ENCODE data around the gene SLC29A3.
"Not testable (repeated sequence)": the region's sequence is repeated elsewhere in the genome, so short reads cannot be mapped to it uniquely, and the experiment has no call there.

Gene SLC29A3

DNA sequence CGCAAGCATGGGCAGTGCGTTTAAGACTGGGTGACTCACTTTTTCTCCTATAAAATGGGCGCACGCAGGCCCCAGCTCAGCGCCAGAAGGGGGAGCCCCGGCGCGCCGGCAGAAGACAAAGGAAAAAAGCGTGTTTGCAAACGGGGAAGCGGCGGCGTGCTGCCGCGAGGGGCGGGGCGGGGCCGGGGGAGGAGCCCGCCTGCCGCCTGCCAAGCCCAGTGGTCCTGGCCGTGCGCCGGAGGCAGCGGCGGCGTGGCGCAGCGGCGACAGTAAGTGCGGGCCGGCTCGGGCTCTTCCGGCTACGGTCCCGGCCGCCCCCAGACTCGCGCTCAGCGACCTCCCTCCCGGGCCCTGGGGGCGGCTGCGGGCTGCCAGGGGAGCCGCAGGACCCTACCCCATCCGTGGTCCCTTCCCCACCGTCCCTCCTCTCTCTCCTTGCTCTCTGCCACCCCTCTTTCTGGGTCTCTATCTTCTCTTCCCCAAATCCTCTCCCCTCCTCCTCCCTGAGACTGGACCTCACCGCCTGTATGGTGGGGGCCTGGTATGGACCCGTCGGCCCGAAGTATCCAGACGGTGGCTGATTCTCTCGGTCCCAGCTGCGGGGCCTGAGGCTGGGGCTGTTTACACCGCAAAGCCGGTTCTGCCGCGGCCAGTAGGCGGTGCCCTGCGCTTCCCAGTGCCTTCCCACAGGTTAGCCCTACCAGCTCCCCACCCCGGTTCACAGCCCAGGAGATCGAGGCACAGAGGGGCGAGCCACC is at the start of gene SLC29A3:
Gene SLC29A3, plus strand, starts transcription at position 218 of the 758 bp plus-strand sequence. Its CDS starts 51 bp downstream, at position 269.
- peak; percentile 92 for DNase-seq

DNA sequence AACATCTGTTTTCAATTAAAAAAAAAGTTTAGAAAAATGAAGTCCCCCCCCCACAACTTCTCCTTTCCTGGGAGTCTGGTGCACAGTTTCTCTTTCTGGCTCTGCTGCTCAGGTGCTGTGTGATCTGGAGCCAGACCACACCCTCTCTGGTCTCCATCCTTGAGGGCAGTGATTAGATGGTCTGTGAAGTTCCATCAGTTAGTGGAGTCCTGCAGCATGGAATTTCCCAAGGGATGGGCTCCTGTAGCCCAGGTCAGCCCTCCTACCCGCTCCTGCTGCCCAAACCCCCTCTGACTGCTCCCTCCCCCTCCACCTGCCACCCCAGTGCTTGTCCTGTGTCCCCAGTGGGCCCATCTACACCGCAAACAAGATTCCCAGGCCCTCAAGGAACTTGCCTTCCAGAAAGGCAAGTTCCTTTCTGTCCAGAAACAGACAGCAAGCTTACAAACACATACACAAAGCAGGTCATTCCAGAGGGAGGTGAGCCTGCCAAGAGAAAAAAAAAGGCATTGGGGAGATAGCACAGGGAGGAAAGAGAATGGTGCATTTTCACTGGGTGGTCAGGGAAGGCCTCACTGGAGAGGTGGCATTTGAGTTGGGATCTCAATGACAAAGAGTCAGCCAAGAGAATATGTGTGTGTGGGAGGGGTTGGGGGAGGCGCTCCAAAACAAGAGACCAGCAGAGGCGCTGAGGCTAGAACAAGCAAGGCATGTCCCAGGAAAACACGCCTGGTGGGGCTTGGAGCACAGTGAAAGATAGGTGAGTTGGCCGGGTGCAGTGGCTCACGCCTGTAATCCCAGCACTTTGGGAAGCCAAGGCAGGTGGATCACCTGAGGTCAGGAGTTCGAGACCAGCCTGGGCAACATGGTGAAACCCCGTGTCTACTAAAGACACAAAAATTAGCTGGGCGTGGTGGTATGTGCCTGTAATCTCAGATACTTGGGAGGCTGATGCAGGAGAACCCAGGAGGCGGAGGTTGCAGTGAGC is 49.5 kb upstream of the SLC29A3 start:
- no peak for DNase-seq

DNA sequence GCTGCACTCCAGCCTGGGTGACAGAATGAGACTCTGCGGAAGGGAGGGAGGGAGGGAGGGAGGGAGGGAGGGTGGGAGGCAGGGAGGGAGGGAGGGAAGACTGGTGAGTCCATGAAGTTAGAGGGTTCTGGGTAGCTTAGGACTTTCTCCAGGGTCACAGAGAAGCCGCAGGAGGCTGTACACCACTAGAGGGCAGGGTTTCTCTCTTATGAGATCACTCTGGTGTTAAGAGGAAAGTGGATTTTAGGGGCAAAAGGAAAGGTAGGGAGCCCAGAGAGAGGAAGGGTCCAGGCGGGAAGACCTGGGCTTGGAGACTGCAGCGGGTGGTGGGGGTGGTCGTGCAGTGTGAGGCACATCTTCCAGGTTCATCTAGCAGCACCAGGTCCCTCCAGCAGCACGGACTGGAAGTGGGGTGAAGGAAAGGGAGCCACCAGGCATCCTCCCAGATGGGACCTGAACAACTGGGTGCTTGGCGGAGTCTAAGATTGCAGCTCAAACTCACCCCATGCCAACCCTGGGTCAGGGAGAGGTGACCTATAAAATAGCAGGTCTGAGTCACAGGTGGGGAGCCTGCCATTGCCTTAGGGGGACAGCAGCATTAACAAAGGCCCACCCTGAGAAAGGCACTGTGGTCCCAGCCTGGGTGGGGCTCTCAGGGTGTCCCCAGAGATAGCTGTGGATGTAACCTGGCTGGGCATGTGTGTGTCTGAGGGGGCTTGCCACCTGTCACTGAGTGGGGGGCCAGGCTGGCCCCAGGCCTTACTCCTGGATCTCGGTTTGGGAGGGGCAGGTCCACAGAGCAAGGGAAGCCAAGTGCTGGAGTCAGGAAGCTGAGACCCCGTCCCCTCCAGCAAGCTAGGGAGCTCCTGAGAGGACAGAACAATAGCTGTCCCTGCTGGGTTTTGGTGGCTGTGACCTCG is 48.5 kb upstream of the SLC29A3 start:
- peak; percentile 52 for DNase-seq

DNA sequence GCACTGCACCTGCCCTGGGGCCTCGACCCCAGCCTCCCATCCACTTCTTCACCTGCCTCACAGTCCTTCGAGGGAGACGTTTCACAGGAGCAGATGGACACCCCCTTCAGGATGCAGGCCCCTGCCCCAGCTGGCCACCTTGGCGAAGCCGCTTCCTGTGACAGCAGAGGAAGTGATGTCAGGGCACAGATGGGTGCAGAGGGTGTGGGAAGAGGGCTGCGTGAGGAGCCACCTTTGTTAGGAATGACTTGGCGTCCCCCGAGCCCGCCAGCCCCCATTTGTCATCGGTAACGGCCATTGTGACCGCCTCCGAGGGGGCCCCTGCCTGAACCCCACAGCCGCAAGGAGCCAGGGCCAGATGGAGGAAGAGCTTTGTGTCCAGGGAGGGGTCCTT is 47.4 kb upstream of the SLC29A3 start:
- no peak for DNase-seq

DNA sequence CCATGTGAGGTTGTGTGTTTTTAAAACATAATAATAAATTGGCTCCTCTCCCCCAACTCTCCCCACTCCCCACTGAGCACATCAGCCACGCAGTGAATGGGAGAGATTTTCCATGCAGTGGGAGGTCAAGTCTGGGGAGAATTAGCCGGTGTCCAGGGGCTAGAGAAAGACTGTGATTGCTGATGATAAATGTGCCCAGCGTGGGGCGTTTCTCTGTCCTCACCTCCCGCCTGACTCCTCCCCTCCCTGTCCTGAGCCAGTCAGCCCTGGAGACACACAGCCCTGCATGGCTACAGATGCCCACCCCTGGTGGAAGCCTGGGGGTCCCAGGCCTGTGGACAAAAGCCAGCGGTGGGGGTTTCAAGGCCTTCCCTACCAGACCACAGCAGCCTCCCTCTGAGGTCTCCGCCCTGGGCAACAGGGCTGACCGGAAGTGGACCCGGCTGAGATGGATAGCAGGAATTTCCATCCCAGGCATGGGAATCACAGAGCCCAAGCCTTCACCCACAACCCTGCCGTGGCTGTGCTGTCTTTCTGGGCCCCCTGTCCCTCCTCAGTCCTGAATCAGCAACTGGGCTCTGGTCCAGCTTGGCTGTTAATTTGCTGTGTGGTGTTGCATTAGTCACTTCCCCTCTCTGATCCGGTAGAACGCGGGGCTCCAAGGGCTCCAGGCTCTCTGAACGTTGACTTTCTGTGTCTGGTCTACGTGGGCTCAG is 46.8 kb upstream of the SLC29A3 start:
- DNase-seq, result no peak

DNA sequence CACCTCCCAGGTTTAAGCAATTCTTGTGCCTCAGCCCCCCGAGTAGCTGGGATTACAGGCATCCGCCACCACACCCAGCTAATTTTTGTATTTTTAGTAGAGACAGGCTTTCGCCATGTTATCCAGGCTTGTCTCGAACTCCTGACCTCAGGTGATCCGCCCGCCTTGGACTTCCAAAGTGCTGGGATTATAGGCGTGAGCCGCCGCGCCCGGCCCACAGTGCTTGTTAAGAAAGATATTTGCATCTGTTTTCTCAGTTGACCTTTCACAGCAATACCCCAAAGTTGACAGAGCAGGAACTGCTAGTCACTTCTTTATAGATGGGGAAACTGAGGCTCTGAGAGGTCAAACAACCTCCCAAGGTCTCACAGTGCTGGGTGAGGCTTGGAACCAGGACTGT is 46.1 kb upstream of the SLC29A3 start:
- not testable (repeated sequence) for DNase-seq

DNA sequence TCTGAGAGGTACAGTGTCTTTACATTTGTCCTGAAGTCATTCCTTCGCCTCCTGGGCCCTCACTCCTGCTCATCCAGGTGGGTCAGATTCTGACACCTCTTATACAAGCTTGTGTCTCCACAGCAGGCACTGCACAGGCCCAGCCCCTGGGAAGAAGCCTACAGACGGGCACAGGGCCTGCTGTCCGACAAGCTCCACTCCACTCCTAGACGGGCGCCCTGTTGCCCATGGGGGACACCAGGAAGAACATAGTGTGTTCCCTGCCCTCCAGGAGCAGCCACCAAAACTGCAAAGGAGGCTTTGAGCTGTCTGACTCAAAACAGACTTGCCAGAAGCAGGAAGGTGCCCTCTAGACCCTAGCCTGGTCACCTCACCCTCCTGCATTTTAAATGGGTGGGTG is 45.6 kb upstream of the SLC29A3 start:
- DNase-seq, result no peak

DNA sequence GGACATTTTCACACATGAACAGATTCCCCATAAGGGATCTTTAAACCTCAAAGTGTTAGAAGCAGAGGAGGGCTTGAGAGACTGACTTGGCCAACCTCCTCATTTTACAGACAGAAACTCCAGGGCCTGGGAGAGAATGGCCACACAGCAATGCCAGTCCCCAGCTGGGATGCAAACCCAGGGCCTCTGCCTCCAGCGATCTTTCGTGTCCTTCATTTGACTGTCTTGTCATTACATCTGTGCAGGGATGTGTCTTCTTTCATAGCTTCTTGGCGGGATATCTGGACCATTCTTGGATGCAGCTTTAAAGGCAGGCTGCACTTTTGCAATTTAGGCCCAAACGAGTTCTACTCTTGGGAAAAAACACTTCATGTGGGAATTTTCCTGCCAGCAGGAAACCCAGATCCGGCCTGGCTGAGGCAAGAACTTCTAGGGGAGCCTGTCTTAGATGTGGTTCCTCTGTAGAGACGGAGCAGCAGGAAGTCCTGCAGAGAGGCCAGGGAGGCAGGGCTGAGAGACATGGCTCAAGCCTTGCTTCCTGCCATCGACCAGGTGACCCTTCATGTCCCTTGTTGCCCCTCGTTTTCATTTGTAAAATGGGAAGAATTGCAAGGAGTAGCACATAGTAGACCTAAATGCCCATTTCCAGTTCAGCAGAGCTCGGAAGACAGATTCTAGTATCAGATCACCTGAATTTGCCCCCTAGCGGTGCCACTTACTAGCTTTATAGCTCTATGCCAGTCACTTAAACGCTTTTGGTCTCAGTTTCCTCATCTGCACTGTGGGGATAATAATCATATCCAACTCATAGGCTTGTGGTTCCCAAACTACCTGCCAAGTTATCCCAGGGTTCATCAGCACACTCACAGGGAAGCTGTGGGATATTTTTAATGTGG is 43.9 kb upstream of the SLC29A3 start:
- DNase-seq, result no peak

DNA sequence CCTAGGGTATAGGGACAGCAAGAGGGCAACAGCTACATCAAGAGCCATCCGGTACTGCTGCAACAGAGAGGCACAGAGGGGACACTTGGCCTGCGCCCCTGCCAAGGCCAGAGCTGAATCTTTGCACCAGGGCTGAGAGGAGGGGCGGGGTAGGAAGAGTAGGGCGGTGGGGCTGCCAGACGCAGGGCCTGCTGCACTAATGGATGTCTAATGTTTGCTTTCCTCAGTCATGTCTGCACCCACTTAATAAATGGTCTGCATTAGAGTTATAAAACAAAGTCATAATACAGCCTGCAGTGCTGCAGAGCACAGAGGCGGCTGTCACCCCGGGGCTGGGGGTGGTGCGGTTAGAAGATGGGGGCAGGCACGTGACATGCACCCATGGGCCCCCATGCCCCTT is 42.2 kb upstream of the SLC29A3 start:
- no peak for DNase-seq

DNA sequence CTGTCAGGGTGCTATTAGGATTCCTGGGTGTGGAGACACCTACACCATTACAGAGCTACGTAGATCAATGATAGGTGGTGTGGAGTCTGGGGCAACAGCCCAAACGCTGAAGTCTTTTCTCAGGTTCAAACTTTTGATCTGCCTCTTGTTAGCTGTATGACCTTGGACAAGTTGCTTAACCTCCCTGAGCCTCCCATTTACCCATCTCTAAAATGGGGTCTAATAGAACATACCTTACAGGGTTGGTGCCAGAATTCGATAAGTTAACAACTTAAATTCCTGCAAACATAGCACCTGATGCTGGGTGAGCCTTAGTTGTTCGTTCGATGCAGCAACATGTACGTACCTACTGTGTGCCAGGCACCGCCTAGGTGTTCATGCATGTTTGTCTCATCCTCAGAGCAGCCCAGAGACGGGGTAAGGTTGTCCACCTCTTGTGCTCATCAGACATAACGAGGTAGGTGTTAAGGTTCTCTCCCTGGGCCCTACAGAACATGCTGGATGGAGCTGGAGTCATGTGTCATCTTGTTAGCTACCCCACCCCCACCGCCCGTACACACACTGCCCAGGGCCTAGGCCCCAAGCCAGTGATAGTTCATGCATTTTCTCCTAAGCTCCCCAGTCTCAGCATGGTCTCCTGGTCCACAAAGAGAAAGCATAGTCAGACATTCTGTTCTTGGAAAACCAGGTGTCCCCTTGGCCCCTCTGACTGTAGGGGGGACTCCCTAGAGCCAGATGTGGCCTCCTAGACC is 41.0 kb upstream of the SLC29A3 start:
- DNase-seq, result no peak

DNA sequence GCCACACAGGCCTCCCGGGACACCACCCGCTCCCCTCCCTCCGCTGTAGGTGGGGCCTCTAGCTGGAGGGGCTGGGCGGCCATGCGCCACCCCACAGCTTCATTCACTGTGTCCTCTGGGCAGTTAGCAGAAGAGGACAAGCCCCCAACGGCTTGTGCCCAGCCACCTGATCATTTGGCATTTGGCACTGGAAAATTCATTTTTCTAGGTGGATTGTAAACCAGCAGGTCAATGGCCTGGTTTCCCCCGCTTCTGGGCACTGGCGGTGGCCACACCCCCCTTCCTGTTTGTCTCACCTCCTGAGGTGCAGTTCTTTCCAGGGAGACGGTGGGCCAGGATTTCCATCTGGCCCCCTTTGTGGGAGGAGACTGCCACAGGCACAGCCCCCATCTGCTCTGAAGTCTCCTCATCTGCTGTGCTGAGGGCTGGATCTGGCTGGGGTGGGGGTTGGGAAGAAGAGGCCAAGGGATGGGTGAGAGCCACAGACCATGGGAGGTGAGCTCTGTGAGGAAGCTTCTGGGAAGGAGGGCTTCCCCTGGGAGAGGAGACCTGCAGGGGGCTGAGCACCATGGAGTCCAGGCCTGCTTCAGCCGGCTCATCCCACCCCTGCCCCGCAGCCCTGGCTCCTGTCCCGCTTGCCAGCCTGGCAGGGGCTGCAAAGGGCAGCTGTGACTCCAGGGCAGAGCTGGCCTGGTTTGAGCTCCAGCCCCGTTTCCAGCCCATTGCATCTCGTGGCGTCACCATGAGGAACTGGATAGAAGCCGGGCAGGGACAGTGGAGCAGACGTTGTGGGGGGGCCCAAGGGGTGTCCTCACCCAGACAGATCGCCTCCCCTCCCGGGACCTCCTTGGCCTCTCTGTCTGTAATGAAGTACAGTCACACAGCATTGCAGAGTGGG is 40.1 kb upstream of the SLC29A3 start:
- no peak for DNase-seq

DNA sequence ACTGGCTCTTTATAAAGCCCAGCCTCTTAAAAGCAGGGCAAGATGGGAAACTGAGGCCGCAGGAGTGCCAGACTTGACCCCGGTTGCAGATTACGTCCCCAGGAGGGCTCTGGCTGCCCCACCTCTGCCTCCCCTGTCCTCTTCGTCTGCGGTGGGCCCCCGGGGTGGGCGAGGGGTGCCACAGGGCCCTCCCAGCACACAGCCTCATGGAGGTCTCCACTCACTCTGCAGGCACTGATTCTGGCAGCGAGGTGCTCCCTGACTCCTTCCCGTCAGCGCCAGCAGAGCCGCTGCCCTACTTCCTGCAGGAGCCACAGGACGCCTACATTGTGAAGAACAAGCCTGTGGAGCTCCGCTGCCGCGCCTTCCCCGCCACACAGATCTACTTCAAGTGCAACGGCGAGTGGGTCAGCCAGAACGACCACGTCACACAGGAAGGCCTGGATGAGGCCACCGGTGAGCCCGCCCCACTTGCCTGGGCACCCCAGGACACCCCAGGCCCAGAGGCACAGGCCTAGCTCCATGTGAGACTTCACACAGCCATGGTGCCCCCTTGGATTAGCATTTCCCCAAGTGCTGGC is 39.4 kb upstream of the SLC29A3 start:
- DNase-seq, result no peak

DNA sequence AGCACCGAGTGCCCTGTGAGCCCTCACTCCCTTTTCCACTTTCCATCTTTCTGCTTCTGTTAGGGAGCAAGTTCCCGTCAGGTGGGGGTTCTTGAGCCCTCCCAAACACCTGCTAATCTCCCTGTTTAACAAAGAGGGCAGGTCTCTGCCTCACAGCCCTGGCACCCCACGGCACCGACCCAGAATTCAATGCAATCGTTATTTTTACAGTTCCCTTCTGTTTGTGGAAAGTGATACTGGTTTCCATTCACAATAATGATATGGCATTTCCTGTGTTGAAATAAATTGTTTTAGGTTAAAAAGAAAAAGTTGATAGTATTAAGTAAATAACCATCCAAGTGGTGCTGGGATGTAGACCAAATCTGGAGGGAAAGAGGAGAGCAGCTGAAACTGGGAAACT is 38.8 kb upstream of the SLC29A3 start:
- DNase-seq, result no peak

DNA sequence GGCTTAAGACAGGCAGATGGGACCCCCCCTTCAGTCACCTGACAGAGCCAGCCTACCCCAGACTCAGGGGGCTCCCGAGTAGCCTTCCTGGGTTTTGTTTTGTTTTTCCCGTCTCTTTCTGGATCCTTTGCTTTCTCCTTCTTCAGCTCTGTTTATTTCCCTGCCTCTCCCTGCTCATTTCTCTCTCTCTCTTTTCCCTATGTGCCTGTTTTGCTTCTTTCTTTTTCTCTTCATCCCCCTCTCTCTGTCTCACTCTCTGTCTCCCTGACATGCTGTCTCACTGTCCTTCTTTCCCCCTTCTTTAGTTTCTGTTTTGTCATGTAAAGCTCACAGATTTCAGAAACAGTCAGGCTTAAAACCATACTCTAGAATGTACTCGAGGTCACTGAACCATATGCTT is 38.2 kb upstream of the SLC29A3 start:
- no peak for DNase-seq

DNA sequence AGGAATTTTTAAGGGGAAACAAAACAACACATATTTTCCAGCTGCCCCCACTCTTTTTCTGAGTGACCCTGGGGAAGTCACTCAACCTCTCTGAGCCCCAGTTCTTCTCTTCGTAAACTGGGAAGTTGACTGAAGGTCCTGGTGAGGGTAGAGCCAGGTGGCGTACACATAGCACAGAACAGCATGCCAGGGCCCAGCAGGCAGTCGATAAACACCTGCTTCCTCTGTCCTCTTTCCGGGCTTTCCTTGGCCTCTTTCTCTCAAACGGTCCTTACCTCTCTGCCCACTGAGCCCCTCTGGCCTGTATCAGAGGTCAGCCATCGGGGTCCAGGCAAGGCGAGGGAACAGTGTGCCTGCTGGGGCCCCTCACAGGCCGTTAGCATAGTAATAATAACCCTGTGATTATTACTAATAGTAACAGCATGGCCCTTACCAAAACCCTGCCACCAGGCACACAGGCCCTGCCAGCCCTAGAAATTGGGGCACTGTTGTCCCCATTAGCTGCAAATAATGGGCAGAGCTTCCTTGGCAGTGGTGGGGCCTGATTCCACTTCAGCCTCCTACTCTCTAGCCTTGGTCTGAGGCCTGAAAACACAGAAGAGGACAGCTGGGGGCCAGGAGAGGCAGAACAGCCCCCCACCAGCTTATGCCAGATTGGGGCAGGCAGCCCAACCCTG is 37.3 kb upstream of the SLC29A3 start:
- DNase-seq, result no peak

DNA sequence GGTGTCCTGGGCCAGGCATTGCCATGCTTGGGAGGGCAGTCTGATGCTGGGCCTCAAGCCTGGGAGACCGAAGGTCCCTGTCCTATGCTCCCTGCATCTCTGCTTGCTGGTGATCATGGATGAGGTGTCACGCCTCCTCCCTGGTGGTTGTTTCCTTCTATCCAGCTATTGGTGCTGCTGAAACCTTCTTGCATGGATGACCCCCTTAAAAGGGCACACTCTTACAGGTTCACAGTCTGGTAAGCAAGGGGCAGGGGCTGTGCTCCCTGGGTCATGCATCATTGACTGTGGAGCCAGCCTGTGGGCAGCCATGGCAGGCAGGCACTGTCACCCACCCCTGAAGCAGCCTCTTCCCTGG is 36.8 kb upstream of the SLC29A3 start:
- DNase-seq, result no peak

DNA sequence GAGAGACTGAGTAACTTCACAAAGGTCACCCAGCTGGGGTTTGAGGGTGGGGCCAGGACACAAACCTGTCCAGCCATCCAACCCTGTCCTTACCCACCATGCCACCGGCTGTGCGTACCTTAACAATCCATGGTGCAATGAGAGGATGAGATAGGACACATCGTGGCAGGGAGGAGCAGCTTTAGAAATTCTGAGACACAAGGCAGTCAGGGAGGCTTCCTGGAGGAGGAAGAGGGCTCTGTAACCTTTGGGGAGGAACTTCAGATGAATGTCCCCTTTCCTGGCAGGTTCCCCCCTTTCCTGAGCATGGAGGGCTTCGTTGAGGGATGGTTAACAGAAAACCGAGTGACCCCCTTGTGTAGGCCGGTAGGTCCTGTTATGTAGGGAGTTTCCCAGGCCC is 35.6 kb upstream of the SLC29A3 start:
- no peak for DNase-seq

DNA sequence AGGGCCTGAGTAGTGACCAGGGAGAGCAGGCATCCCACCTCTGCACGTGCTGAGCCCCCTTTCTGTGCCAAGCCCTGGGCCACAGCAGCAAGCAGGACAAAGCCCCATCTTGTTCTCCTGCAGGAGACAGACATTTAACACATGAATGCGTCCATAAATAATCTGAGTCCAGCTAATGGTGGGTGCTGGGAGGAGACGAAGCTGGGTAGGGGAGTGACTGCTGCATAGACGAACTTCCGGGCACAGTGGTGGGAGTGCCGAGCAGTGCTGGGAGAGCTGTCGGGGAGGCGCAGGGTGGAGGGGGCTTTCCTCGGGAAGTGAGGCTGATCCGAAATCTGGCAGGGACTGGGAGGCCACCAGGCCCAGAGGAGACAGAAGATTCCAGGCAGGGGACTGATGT is 35.2 kb upstream of the SLC29A3 start:
- DNase-seq, result no peak
